Endometrial microvascular endothelial cells (primary cell): ENCODE results near the gene DSN1. TPM values are rescaled to one million over a fixed set of nuclear protein-coding genes. Genes with fewer than 3 reads are reported as not detected.
"Not testable (repeated sequence)": the region's sequence is repeated elsewhere in the genome, so short reads cannot be mapped to it uniquely, and the experiment has no call there.

Experiments
- in situ Hi-C: cut with HindIII; loops from 2 replicates; pipeline ENCODE4 v1.10.0; 2017; ENCODE audit warnings: low sequenced_read_pairs, low pct_unique_long_range_greater_than_20kb; ENCODE audit errors: inconsistent ontology term
- total RNA-seq: library from RNA; depleted of rRNA; stranded (reverse); fragments of >200 nt; gene quantifications from one replicate; pipeline ENCODE4 v1.2.3, GENCODE V29; 2015; ENCODE audit errors: inconsistent ontology term

Gene DSN1
- total RNA-seq, 1 donor from 2014 or later = 38.2 TPM

- in situ Hi-C loops = not testable (repeated sequence)
These were observed 25.8 kb upstream of the DSN1 start for GRCh38 chr20:36799313-36799712.

DNA sequence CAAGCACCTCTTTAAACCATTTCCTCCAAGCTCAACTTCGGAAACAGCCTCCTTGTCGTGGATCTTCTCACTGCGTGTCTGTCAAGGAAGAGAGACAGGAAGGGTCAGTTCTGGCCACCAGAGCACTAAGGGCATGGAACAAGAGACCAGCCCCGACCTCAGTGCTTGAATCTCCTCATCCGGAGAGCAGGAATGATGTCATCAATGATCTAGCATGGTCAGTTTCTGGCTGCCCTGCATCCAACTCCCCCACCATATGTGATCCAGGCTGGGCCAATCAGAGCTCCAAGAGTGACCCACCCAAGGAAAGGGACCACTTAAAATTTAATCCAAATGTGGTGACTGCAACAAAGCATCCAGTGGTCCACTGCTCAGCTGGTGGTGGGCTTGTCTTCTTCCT, 23.3 kb upstream of the DSN1 start:
- in situ Hi-C loops = no loop called here

DNA sequence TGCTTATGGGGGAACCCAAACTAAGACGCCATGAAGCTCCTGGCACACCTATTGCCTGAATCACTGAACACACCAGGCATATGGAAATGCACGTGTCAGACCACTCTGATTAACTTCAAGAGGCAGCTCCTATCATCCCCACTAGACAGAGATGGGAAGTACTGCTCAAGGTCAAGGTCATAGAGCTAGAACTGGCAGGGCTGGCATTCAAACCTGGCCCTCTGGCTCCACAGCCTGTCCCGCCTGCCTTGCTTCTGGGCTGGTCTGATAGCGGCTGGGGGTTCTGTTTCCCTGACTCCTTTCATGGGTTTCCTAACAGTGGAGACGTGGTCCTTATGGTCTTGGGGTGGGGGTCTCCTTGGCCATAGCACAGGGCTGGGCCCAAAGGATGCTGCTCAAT, 22.6 kb upstream of the DSN1 start:
- in situ Hi-C loops = no loop called here

- in situ Hi-C loops = no loop called here
These were observed 22.1 kb upstream of the DSN1 start for GRCh38 chr20:36795691-36796090.

- in situ Hi-C loops = no loop called here
These were observed 20.5 kb upstream of the DSN1 start for GRCh38 chr20:36794116-36794474.

DNA sequence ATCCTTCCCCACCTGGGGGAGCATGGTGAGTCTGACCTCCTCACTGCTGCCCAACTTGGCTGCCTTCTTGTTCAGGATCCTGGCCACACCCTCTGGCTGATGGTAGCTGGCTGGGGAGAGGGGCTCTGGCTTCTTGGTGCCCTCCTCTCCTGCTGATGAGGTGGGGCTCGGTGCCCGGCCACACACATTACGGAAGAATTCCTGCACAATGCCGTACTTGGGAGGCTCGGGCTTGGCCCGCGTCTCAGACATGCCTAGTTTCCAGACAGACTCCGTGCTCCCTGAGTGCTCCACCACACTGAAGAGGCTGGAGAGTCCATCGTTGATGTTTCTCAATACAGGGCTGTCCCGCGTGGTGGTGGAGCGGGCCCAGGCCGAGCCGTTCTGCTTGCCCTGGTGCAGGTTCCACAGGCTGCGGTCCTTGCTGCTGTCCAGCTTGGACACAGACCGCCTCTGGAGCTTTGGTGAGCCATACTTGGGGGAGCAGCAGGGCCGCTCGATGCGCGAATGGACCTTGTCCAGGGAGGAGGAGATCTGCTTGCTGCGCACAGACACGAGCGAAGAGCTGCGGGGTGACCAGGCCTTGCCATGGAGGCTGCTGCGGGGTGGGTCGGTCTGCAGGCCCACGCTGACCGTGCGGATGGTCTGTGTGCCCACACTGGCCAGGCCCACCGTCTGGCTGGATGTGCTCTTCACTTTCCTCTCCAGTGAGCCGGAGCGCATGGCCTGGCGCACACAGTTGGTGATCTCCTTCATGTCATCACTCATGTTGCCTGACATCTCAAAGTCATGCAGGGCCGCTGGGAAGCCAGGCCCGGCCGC, 19.9 kb upstream of the DSN1 start:
- in situ Hi-C loops = no loop called here

DNA sequence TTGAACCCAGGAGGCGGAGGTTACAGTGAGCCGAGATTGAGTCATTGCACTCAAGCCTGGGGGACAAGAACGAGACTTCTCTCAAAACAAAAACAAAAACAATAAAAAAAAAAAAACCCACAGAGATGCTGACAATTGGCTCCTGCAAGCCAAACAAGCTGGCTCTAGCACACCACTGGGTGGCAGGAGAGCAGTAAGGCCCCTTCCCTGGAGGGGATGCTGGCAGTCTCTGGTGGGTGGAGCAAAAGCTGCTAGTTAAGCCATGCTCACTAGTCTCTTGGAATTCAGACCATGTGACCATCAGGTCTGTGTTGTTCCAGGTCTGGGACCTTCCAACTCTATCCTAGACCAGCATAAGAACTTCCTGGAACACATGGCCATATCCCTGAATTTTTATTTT, 18.9 kb upstream of the DSN1 start:
- in situ Hi-C loops = no loop called here

DNA sequence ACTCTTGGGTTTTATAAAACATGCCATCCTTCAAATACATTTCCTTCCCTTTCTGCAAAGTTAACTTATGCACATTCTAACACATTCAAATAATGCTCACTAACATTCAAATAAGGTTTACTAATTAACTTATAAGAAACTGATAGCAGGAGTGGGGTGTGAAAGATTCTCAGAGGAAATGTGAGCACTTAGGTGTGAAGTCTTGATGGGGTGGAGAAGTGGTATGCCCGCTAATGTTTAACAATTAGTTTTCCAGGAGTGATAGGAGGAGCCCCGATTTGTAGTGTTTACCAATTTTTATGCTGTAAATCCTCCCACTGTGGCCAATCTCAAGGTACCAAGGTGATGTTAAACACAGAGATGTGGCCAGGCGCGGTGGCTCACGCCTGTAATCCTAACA, 18.3 kb upstream of the DSN1 start:
- in situ Hi-C loops = no loop called here

DNA sequence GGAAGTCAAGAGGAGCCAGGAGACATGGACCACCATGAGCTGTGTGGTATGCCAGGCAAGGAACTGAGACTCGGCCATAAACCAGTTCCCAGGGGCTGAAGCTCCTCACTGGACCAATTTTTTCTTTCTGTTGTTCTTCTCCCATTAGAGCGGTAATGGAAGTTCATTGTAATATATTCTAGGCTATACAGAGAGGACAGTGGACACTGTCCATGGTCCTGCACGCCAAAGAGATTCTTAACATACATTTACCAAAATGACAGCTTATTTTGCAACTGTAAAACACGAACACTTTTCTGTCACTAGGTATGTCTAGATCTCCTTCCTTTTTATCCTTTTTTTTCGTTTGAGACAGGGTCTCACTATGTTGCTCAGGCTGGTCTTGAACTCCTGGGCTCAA, 13.1 kb upstream of the DSN1 start:
- in situ Hi-C loops = no loop called here

DNA sequence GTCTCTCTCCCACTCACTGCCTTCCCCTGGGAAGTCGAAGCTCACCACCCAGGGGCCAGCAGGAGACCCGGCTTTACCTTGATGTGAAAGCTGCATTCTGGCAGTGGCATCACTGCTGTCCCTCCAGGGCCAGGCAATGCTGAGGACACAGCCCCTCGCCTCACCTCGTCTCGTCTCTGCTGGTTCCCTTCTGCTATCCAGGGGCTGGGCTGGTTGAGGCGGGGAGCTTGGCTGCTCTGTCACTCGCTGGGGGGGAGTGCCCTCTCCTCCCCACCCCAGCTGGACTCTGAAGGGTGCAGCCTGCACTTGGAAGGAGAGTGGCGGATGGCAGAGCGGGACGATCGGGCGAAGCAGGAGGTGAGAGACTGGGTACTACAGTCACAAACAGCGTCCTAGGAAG, 12.7 kb upstream of the DSN1 start:
- in situ Hi-C loops = no loop called here

DNA sequence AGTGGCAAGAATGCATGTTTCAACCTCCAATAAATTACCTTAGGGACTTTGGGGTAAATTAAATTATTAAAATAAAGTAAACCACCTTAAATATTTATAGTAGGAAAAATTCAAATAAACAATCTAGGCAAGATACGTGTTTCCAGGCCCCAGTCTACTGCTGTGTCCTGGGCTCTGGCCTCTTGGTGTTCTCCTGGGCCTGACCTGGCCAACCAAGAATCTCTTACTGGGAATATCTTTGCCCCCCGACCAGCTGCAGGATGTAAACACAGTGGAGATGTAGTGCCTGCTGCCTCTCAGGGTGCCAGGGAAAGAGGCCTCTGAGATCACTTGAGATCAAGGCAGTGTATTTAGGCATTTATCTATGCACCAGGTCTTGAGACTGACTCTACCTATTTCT, 11.7 kb upstream of the DSN1 start:
- in situ Hi-C loops = no loop called here

- in situ Hi-C loops = no loop called here
These were observed 11.3 kb upstream of the DSN1 start for GRCh38 chr20:36784900-36785299.

DNA sequence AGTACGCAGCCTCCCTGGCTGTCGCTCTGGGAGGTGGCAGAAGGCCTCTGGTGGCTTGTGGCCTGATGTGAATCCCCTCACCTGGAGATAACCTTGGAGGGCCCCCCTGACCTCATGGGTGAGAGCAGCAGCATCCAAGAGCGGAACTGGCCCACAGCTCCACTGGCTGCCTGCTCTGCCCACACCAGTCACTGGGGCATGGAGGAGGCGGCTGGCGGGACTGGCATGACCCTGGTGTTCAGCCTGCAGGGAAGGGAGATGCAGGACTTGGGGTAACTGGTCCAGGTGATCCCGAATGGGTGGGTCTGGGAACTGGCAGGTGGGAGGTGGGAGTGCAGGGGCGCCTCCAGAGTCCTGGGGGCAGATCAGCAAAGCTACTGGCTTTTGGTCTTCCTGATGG, 10.6 kb upstream of the DSN1 start:
- in situ Hi-C loops = no loop called here

- in situ Hi-C loops = no loop called here
These were observed 6.1 kb upstream of the DSN1 start for GRCh38 chr20:36779656-36780025.

- in situ Hi-C loops = no loop called here
These were observed 5.5 kb upstream of the DSN1 start for GRCh38 chr20:36778831-36779655.

DNA sequence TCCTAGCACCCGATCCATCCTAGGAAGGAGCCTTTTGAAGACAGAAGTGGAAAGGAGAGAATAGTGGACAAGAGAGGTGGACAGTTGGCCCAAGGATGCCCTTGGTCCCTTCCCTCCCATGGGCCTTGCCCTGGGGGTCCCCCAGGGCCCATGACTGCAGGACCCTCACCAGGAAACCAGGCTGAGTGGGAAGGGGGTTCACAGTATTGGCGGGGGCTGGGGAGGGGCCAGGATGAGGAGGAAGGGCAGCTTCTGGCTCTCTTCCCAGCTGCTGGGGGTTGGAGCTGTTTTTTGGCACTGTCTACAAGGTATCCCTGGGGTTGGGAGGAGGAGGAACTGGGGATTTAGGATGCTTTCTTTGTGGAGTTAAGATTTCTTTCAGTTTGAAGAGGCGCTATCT, 4.0 kb upstream of the DSN1 start:
- in situ Hi-C loops = no loop called here

GRCh38 chr20:36777167-36777566, 3.6 kb upstream of the DSN1 start:
- in situ Hi-C loops = no loop called here

DNA sequence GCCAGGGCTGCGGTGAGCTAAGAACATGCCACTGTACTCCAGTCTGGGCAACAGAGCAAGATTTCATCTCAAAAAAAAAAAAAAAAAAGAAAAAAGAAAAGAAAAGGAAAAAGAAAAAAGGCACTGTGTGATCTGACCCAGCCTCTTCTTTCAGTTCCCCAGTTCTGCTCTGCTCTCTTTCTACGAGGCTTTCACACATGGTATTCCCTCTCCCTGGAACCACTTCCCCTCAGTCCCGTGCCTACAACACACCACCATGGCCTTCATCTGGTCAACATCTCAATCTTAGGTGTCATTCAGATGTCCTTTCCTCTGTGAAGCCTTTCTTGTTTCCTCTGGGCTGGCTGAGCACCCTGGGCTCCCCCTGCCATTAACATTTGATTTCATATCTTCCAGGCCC, 2.3 kb upstream of the DSN1 start:
- in situ Hi-C loops = no loop called here

DNA sequence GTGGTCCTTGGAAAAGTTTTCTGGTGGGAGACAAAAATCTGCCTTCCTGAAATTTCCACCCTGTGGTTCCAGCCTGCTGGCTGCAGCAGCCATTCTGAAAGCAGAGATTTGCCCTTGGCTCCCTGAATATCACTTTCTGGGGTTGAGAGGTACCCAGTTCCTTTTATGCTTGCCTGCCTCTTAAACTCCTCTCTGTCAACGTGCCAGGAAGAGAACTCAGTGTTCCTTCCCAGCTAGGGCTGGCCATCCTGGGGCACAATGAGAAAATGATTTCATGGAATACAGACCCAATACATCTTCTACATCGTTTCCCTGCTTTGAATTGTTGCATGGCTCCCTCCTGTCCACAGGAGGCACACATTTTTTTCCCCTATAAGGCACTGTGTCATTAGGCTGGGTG, 1.6 kb upstream of the DSN1 start:
- in situ Hi-C loops = no loop called here

DNA sequence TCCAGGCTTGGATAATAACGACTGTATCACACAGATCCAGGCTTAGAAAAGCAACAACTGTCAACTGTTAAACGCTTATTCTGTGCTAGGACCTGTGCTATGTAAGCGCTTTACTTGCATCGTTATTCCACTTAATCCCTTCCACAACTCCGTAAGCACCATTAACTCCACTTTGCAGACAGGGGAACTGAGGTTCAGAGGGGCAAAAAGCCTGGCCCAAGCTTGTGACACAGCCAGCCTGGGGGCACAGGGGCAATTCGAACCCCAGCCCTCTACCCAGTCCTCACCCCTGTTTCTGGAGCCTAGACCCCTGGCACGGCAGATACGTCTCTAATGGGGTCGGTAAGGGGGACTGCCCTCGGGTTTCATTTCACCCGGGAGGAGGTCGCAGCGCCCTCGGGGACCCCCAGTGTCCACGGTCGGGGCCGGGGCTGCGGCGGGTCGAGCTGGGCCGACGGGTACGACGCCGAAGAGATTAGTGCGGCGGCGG, 411 bp downstream of the DSN1 start:
- in situ Hi-C loops = loop anchor here (25.0 kb wide), 1 partner anchor 89 kb away; a partner anchor contains a TSS
